Peyer's patch (tissue), 4 donors: ENCODE measurements around the gene UCKL1.

Source experiments
- POLR2A ChIP-seq, 2 donors: fragments of 450-650 bp; IDR thresholded peaks; one replicate each; pipeline ENCODE4 v1.5.1; 2017; ENCODE audit warnings: antibody characterized with exemption in 2 of 2, mild to moderate bottlenecking in 2 of 2, moderate library complexity in 2 of 2
- TF ChIP-seq, protein P1 (sequence below), 6 experiments: fragments of 450-650 bp in 4 of 6; fragments of 200-600 bp in 2 of 6; sonication (generic) in 1 of 6; IDR thresholded peaks; one replicate each; pipeline ENCODE4 v1.5.1; 2017 to 2019; ENCODE audit warnings: antibody characterized with exemption in 6 of 6, mild to moderate bottlenecking in 3 of 6, moderate library complexity in 1 of 6

DNA sequence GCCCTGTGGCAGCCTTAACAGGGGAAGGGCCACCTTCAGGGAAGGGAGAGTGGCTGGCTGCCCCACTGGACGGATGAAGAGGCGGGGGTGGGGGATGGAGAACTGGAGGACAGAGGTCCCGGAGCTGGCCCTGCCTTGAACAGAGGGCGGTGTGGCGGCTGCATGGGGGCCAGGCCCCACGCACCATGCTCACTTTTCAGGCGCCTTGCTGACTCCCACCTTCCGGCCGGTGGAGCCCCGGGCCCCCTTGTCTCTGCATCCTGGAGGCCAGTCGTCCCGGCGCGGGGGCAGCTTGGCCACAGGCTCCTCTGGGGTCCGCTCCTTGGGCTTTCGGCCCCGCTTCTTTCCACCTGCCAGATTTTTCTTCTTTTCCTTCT, 3.5 kb upstream of the UCKL1 start:
- TF ChIP-seq, protein P1, sequence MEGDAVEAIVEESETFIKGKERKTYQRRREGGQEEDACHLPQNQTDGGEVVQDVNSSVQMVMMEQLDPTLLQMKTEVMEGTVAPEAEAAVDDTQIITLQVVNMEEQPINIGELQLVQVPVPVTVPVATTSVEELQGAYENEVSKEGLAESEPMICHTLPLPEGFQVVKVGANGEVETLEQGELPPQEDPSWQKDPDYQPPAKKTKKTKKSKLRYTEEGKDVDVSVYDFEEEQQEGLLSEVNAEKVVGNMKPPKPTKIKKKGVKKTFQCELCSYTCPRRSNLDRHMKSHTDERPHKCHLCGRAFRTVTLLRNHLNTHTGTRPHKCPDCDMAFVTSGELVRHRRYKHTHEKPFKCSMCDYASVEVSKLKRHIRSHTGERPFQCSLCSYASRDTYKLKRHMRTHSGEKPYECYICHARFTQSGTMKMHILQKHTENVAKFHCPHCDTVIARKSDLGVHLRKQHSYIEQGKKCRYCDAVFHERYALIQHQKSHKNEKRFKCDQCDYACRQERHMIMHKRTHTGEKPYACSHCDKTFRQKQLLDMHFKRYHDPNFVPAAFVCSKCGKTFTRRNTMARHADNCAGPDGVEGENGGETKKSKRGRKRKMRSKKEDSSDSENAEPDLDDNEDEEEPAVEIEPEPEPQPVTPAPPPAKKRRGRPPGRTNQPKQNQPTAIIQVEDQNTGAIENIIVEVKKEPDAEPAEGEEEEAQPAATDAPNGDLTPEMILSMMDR (IDR thresholded peaks at IDR 0.05), result no peak
- TF ChIP-seq POLR2A (IDR thresholded peaks at IDR 0.05), result no peak
